ENCODE measurements around the gene BSDC1. TPM values are rescaled to one million over a fixed set of nuclear protein-coding genes. Genes with fewer than 3 reads are reported as not detected.

Gene BSDC1
- total and polyA plus RNA-seq, 2 of the 13 experiments (the other 11 are each of a cell fraction or from before 2014, with no cell fraction given), result 40.3 to 64.2 TPM

DNA sequence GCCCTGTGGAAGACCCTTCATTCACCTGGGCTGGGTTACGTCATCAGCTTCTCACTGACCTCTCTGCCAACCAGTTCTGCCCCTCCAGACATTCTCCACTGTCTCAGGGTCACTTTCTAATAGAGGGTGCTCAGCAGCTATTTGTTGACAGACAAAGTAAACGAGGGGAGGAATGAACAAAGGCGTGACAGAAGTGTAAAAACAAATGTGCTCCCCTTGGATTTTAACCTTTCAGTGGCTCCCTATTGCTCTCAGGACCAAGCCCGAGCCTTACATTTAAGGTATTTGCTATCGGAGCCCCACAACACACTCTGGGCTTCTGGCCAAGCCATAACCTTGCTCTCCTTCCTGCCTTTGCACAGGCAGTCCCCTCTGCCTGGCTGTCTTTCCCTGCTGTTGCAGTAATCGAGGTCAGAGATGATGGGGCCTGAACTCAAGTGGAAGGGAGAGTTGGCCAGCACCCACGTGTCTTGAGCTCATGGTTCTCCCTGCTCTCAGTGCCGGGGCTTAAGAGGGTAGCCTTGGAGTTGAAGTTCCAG is 48.9 kb downstream of the BSDC1 start (continued):
- TF ChIP-seq, protein P1, sequence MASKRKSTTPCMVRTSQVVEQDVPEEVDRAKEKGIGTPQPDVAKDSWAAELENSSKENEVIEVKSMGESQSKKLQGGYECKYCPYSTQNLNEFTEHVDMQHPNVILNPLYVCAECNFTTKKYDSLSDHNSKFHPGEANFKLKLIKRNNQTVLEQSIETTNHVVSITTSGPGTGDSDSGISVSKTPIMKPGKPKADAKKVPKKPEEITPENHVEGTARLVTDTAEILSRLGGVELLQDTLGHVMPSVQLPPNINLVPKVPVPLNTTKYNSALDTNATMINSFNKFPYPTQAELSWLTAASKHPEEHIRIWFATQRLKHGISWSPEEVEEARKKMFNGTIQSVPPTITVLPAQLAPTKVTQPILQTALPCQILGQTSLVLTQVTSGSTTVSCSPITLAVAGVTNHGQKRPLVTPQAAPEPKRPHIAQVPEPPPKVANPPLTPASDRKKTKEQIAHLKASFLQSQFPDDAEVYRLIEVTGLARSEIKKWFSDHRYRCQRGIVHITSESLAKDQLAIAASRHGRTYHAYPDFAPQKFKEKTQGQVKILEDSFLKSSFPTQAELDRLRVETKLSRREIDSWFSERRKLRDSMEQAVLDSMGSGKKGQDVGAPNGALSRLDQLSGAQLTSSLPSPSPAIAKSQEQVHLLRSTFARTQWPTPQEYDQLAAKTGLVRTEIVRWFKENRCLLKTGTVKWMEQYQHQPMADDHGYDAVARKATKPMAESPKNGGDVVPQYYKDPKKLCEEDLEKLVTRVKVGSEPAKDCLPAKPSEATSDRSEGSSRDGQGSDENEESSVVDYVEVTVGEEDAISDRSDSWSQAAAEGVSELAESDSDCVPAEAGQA (IDR thresholded peaks at IDR 0.05; ENCODE audit: low read depth), result no peak
- TF ChIP-seq, protein P1 (CRISPR knock-in tag; IDR thresholded peaks at IDR 0.05; ENCODE audit: borderline replicate concordance), result no peak
- TF ChIP-seq REL (CRISPR knock-in tag; conservative IDR thresholded peaks at IDR 0.05) (no peak), ZNF460 (CRISPR knock-in tag; IDR thresholded peaks at IDR 0.05; ENCODE audit: borderline replicate concordance) (no peak), ZNF547 (CRISPR knock-in tag; IDR thresholded peaks at IDR 0.05) (no peak), ZNF10 (CRISPR knock-in tag; IDR thresholded peaks at IDR 0.05; ENCODE audit: borderline replicate concordance, low read depth) (no peak), ZBTB20 (CRISPR knock-in tag; IDR thresholded peaks at IDR 0.05; ENCODE audit: borderline replicate concordance, low read depth) (no peak), LCORL (IDR thresholded peaks at IDR 0.05) (no peak), LCORL (CRISPR knock-in tag; IDR thresholded peaks at IDR 0.05) (peak; percentile 43; the same call in 1 of the 2 replicates), YEATS2 (CRISPR knock-in tag; IDR thresholded peaks at IDR 0.05; ENCODE audit: borderline replicate concordance) (no peak), XBP1 (CRISPR knock-in tag; IDR thresholded peaks at IDR 0.05) (no peak), ATF1 (CRISPR knock-in tag; IDR thresholded peaks at IDR 0.05) (no peak), RXRA (CRISPR knock-in tag; IDR thresholded peaks at IDR 0.05) (no peak; the same call in 1 of the 2 replicates), ZNF20 (CRISPR knock-in tag; IDR thresholded peaks at IDR 0.05) (no peak), AKAP8 (CRISPR knock-in tag; IDR thresholded peaks at IDR 0.05) (no peak), RBM39 (IDR thresholded peaks at IDR 0.05; ENCODE audit: low read depth, low read length, poor library complexity, severe bottlenecking) (no peak), ZNF75D (CRISPR knock-in tag; IDR thresholded peaks at IDR 0.05; ENCODE audit: borderline replicate concordance) (no peak), PHF5A (CRISPR knock-in tag; IDR thresholded peaks at IDR 0.05; ENCODE audit: low read depth, unreplicated experiment) (no peak)
- TF ChIP-seq, protein P2, sequence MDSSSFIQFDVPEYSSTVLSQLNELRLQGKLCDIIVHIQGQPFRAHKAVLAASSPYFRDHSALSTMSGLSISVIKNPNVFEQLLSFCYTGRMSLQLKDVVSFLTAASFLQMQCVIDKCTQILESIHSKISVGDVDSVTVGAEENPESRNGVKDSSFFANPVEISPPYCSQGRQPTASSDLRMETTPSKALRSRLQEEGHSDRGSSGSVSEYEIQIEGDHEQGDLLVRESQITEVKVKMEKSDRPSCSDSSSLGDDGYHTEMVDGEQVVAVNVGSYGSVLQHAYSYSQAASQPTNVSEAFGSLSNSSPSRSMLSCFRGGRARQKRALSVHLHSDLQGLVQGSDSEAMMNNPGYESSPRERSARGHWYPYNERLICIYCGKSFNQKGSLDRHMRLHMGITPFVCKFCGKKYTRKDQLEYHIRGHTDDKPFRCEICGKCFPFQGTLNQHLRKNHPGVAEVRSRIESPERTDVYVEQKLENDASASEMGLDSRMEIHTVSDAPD (CRISPR knock-in tag; IDR thresholded peaks at IDR 0.05), result no peak
- TF ChIP-seq, protein P3, sequence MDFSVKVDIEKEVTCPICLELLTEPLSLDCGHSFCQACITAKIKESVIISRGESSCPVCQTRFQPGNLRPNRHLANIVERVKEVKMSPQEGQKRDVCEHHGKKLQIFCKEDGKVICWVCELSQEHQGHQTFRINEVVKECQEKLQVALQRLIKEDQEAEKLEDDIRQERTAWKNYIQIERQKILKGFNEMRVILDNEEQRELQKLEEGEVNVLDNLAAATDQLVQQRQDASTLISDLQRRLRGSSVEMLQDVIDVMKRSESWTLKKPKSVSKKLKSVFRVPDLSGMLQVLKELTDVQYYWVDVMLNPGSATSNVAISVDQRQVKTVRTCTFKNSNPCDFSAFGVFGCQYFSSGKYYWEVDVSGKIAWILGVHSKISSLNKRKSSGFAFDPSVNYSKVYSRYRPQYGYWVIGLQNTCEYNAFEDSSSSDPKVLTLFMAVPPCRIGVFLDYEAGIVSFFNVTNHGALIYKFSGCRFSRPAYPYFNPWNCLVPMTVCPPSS (IDR thresholded peaks at IDR 0.05), result no peak
- TF ChIP-seq, protein P4, sequence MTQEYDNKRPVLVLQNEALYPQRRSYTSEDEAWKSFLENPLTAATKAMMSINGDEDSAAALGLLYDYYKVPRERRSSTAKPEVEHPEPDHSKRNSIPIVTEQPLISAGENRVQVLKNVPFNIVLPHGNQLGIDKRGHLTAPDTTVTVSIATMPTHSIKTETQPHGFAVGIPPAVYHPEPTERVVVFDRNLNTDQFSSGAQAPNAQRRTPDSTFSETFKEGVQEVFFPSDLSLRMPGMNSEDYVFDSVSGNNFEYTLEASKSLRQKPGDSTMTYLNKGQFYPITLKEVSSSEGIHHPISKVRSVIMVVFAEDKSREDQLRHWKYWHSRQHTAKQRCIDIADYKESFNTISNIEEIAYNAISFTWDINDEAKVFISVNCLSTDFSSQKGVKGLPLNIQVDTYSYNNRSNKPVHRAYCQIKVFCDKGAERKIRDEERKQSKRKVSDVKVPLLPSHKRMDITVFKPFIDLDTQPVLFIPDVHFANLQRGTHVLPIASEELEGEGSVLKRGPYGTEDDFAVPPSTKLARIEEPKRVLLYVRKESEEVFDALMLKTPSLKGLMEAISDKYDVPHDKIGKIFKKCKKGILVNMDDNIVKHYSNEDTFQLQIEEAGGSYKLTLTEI (CRISPR knock-in tag; conservative IDR thresholded peaks at IDR 0.05), result no peak

Measured in HepG2 (cell line).